IMR-90 (cell line): ENCODE data around the gene ZNF765. TPM values are rescaled to one million over a fixed set of nuclear protein-coding genes. Genes with fewer than 3 reads are reported as not detected.

Experiments used
- ATAC-seq: fragments of 200-7000 bp; cut with Tn5 transposase; 2 replicates; pipeline ENCODE4 v1.9.1; 2020; ENCODE audit warnings: low read depth, mild to moderate bottlenecking, moderate library complexity
- BruUV-seq: library from RNA; stranded (reverse); fragments of 400-500 nt; replicated peaks from 2 replicates; lab custom pipeline; 2021; lab: Mats Ljungman, UMichigan
- CTCF ChIA-PET: fragments of 300-600 bp; formaldehyde crosslinking; extraction: SDS; loops from one replicate; lab custom pipeline; 2021; ENCODE audit warnings: antibody characterized with exemption; lab: Yijun Ruan, JAX
- POLR2A ChIA-PET: fragments of 300-600 bp; sonication (Branson Sonifier 250); formaldehyde crosslinking; loops from one replicate; lab custom pipeline; 2022; ENCODE audit warnings: antibody characterized with exemption; ENCODE audit not compliant: unreplicated experiment; lab: Charles Lee
- DNase-seq: peaks from one replicate; pipeline ENCODE4 v3.0.0; 2013
- H2AFZ ChIP-seq: replicated peaks from 2 replicates; pipeline ENCODE3; 2013; ENCODE audit warnings: low read length, mild to moderate bottlenecking; ENCODE audit not compliant: poor library complexity
- H2AK5ac ChIP-seq: 2 replicates; pipeline ENCODE4 v1.6.1; 2013; ENCODE audit warnings: low read depth, low read length, inconsistent platforms
- H2AK9ac ChIP-seq: replicated peaks from 2 replicates; pipeline ENCODE3; 2013; ENCODE audit warnings: mild to moderate bottlenecking, low read depth, low read length, moderate library complexity; ENCODE audit not compliant: poor library complexity
- H2BK120ac ChIP-seq: 2 replicates; pipeline ENCODE4 v1.6.1; 2013; ENCODE audit warnings: low read depth, low read length, inconsistent platforms
- H2BK15ac ChIP-seq: 3 replicates; pipeline ENCODE4 v1.6.1; 2013; ENCODE audit warnings: low read depth, low read length, inconsistent platforms
- H2BK20ac ChIP-seq: 2 replicates; pipeline ENCODE4 v1.6.1; 2013; ENCODE audit warnings: low read depth, mild to moderate bottlenecking, inconsistent platforms, low read length, moderate library complexity
- H2BK5ac ChIP-seq: 2 replicates; pipeline ENCODE4 v1.6.1; 2013; ENCODE audit warnings: mild to moderate bottlenecking, low read depth, low read length, inconsistent platforms; ENCODE audit not compliant: poor library complexity, severe bottlenecking
- H3K14ac ChIP-seq: replicated peaks from 2 replicates; pipeline ENCODE4 v1.6.1; 2013; ENCODE audit warnings: low read depth, low read length, inconsistent platforms
- H3K18ac ChIP-seq: 2 replicates; pipeline ENCODE4 v1.6.1; 2013; ENCODE audit warnings: low read depth, low read length, control low read depth
- H3K23ac ChIP-seq: 2 replicates; pipeline ENCODE4 v1.6.1; 2013; ENCODE audit warnings: low read depth, low read length, inconsistent platforms
- H3K27ac ChIP-seq: 2 replicates; pipeline ENCODE4 v1.5.1; 2013; ENCODE audit warnings: mild to moderate bottlenecking, control low read depth, low read length; ENCODE audit not compliant: insufficient read depth
- H3K27me3 ChIP-seq: 2 replicates; pipeline ENCODE4 v1.6.1; 2013; ENCODE audit warnings: low read length; ENCODE audit not compliant: control insufficient read depth, insufficient read depth
- H3K36me3 ChIP-seq: 2 replicates; pipeline ENCODE4 v1.6.1; 2013; ENCODE audit warnings: low read length, mixed read lengths; ENCODE audit not compliant: control insufficient read depth, insufficient read depth
- H3K4ac ChIP-seq: 2 replicates; pipeline ENCODE4 v1.6.1; 2013; ENCODE audit warnings: low read depth, low read length, inconsistent platforms
- H3K4me1 ChIP-seq: 2 replicates; pipeline ENCODE4 v1.6.1; 2013; ENCODE audit warnings: low read length, mixed read lengths; ENCODE audit not compliant: control insufficient read depth, insufficient read depth
- H3K4me2 ChIP-seq: 2 replicates; pipeline ENCODE4 v1.6.1; 2013; ENCODE audit warnings: low read depth, mild to moderate bottlenecking, control low read depth, low read length, moderate library complexity
- H3K4me3 ChIP-seq: 2 replicates; pipeline ENCODE4 v1.5.1; 2013; ENCODE audit warnings: low read depth, mild to moderate bottlenecking, control low read depth, low read length, moderate library complexity; ENCODE audit not compliant: insufficient read depth
- H3K56ac ChIP-seq: 2 replicates; pipeline ENCODE4 v1.6.1; 2013; ENCODE audit warnings: low read length, inconsistent platforms; ENCODE audit not compliant: insufficient read depth; ENCODE audit errors: extremely low read depth
- H3K79me1 ChIP-seq, 2 experiments: 2 replicates each; pipeline ENCODE4 v1.6.1; 2013; ENCODE audit warnings: low read length in 2 of 2, inconsistent platforms in 1 of 2, low read depth in 1 of 2
- H3K9ac ChIP-seq: 2 replicates; pipeline ENCODE4 v1.6.1; 2013; ENCODE audit warnings: low read depth, low read length, control low read depth
- H3K9me1 ChIP-seq: 2 replicates; pipeline ENCODE4 v1.6.1; 2013; ENCODE audit warnings: low read length, inconsistent platforms; ENCODE audit not compliant: insufficient read depth
- H3K9me3 ChIP-seq: 2 replicates; pipeline ENCODE4 v1.6.1; 2013; ENCODE audit warnings: low read length; ENCODE audit not compliant: control insufficient read depth, insufficient read depth
- H4K20me1 ChIP-seq: 2 replicates; pipeline ENCODE4 v1.6.1; 2013; ENCODE audit warnings: low read length, inconsistent platforms; ENCODE audit not compliant: insufficient read depth
- H4K5ac ChIP-seq: 2 replicates; pipeline ENCODE4 v1.6.1; 2013; ENCODE audit warnings: mild to moderate bottlenecking, low read depth, low read length, control low read depth
- H4K8ac ChIP-seq, 2 experiments: 2 replicates each; pipeline ENCODE4 v1.6.1; 2013; ENCODE audit warnings: low read depth in 2 of 2, low read length in 2 of 2, control low read depth in 1 of 2, inconsistent platforms in 1 of 2
- H4K91ac ChIP-seq: 2 replicates; pipeline ENCODE4 v1.6.1; 2013; ENCODE audit warnings: low read depth, low read length, inconsistent platforms; ENCODE audit not compliant: insufficient read depth
- CTCF ChIP-seq: conservative IDR thresholded peaks from 2 replicates; pipeline ENCODE4 v1.5.1; 2012; ENCODE audit warnings: mild to moderate bottlenecking, low read depth, low read length, improper control_type of control experiment
- MXI1 ChIP-seq: IDR thresholded peaks from 2 replicates; pipeline ENCODE4 v1.6.1; 2012; ENCODE audit warnings: low read depth, mild to moderate bottlenecking, low read length, moderate library complexity, borderline replicate concordance
- NFE2L2 ChIP-seq: fragments of 150-350 bp; IDR thresholded peaks from 2 replicates; pipeline ENCODE4 v1.6.1; 2016; ENCODE audit warnings: low read depth, mild to moderate bottlenecking, low read length
- POLR2A ChIP-seq: IDR thresholded peaks from 2 replicates; pipeline ENCODE4 v1.6.1; 2012; ENCODE audit warnings: mild to moderate bottlenecking, low read depth, low read length
- RAD21 ChIP-seq: IDR thresholded peaks from 2 replicates; pipeline ENCODE4 v1.6.1; 2012; ENCODE audit warnings: low read length, improper control_type of control experiment
- RFX5 ChIP-seq: IDR thresholded peaks from 2 replicates; pipeline ENCODE4 v1.8.0; 2012; ENCODE audit warnings: low read depth, mild to moderate bottlenecking, low read length, moderate library complexity
- SMC3 ChIP-seq: fragments of 150-350 bp; IDR thresholded peaks from 2 replicates; pipeline ENCODE4 v1.6.1; 2016; ENCODE audit warnings: low read depth, mild to moderate bottlenecking, antibody characterized with exemption, low read length, moderate library complexity
- USF2 ChIP-seq: fragments of 150-350 bp; IDR thresholded peaks from 2 replicates; pipeline ENCODE4 v1.6.1; 2017; ENCODE audit warnings: mild to moderate bottlenecking, antibody characterized with exemption, low read length, low read depth
- WGBS, 2 experiments: methylation state at CpG; one replicate each; pipeline versions ENCODE4 v1.1.5 to v1.1.7; 2013; ENCODE audit warnings: missing lambda C conversion rate in 2 of 2; ENCODE audit not compliant: insufficient read length in 1 of 2; ENCODE audit errors: extremely low coverage in 2 of 2; 5-methylcytosine and 5-hydroxymethylcytosine counted together
- dilution Hi-C: fragments of 300-500 bp; cut with HindIII; formaldehyde crosslinking; loops from one replicate; pipeline ENCODE4 v1.14.3; 2018; ENCODE audit warnings: low sequenced_read_pairs; ENCODE audit not compliant: unreplicated experiment
- in situ Hi-C: fragments of 300-500 bp; cut with MboI; formaldehyde crosslinking; loops from 3 replicates; pipeline ENCODE4 v1.14.3; 2019; ENCODE audit warnings: low sequenced_read_pairs, inconsistent platforms, mixed read lengths
- intact Hi-C: fragments of 100-400 bp; cut with micrococcal nuclease; formaldehyde crosslinking; loops from 2 replicates; pipeline ENCODE4 v1.10.0; 2022
- polyA plus RNA-seq, 3 experiments: library from polyadenylated mRNA; depleted of rRNA; stranded (reverse); fragments of >200 nt; gene quantifications; 2 replicates each; pipeline ENCODE4 v1.2.3, GENCODE V29; 2012; ENCODE audit warnings: low replicate concordance in 1 of 3
- total RNA-seq: library from RNA; depleted of rRNA; stranded (reverse); fragments of >200 nt; gene quantifications from 2 replicates; pipeline ENCODE4 v1.2.3, GENCODE V29; 2012

ZNF765 gene
- total and polyA plus RNA-seq, 2 of the 4 experiments (the other 2 are of a cell fraction): 2.3 to 18.1 TPM

GRCh38 chr19:53374743-53375142 lies 20.2 kb upstream of the ZNF765 start:
- Histone ChIP-seq H4K8ac (no peak overlapping the region), H3K27me3 (no peaks in the 10 kb centered on the region), H2BK5ac (no peak overlapping the region), H3K9me3 (no peaks in the 10 kb centered on the region), H3K27ac (no peak overlapping the region), H2AFZ (no peak overlapping the region), H2BK15ac (no peak overlapping the region), H4K5ac (no peak overlapping the region), H2AK9ac (no peak overlapping the region), H3K9me1 (no peaks in the 10 kb centered on the region), H2AK5ac (no peak overlapping the region), H2BK20ac (no peak overlapping the region), H3K18ac (no peak overlapping the region), H3K4ac (no peak overlapping the region), H3K4me1 (no peaks in the 10 kb centered on the region), H2BK120ac (no peak overlapping the region), H3K79me1 (no peaks in the 10 kb centered on the region), H3K4me3 (no peak overlapping the region), H3K23ac (no peak overlapping the region), H3K9ac (no peak overlapping the region), H3K14ac (no peak overlapping the region), H3K36me3 (peaks cover 8% of the 10 kb centered on the region; the same call in 1 of the 2 replicates), H3K4me2 (no peak overlapping the region), H4K20me1 (no peaks in the 10 kb centered on the region), H3K56ac (no peak overlapping the region), H4K91ac (no peak overlapping the region)
- dilution Hi-C loops: no loop called here
- BruUV-seq: no TSS peak
- intact Hi-C loops: no loop called here
- ChIA-PET POLR2A (no interaction called here), CTCF (no interaction called here)
- WGBS, 2 experiments: no CpG with 5 or more reads among the region's 1 CpG
- in situ Hi-C loops: no loop called here
- ATAC-seq (no peak), DNase-seq (no peak)
- no peak for TF ChIP-seq NFE2L2
- TF ChIP-seq MXI1: no peak
- no peak for TF ChIP-seq POLR2A
- no peak for TF ChIP-seq RFX5
- no peak for TF ChIP-seq USF2
- TF ChIP-seq CTCF: no peak
- TF ChIP-seq SMC3: no peak
- TF ChIP-seq RAD21: no peak
